HEK293 (cell line): ENCODE measurements around the gene APLF.

Experiments
- CTCF ChIA-PET: fragments of 350-600 bp; formaldehyde crosslinking; extraction: SDS; loops from one replicate; lab custom pipeline; 2021; ENCODE audit warnings: antibody characterized with exemption; lab: Yijun Ruan, JAX
- POLR2A ChIA-PET: fragments of 300-600 bp; formaldehyde crosslinking; extraction: SDS; loops from one replicate; lab custom pipeline; 2020; ENCODE audit warnings: antibody characterized with exemption, inconsistent platforms; lab: Yijun Ruan, JAX
- H3K27ac ChIP-seq: fragments of 200-500 bp; sonication (Bioruptor generic); 2 replicates; pipeline ENCODE4 v1.5.1; 2014; ENCODE audit warnings: low read depth, low read length, control low read depth, inconsistent platforms; ENCODE audit errors: extremely low read depth
- H3K36me3 ChIP-seq, 2 experiments: fragments of 200-500 bp in 1 of 2; sonication (Bioruptor generic) in 1 of 2; 1 replicate in 1 of 2; 2 replicates in 1 of 2; pipeline ENCODE4 v1.5.1; 2014 to 2017; ENCODE audit warnings: inconsistent platforms in 2 of 2, low read length in 2 of 2; ENCODE audit not compliant: control insufficient read depth in 2 of 2, insufficient read depth in 1 of 2
- H3K4me1 ChIP-seq: fragments of 200-500 bp; sonication (Bioruptor generic); 2 replicates; pipeline ENCODE4 v1.5.1; 2014; ENCODE audit warnings: mild to moderate bottlenecking, low read length, inconsistent platforms; ENCODE audit not compliant: control insufficient read depth, insufficient read depth
- H3K4me3 ChIP-seq: 2 replicates; pipeline ENCODE4 v1.5.1; 2011; ENCODE audit warnings: low read depth, mild to moderate bottlenecking, control low read depth, low read length, moderate library complexity
- H3K9me3 ChIP-seq: fragments of 200-500 bp; sonication (Bioruptor generic); 2 replicates; pipeline ENCODE4 v1.5.1; 2014; ENCODE audit warnings: low read depth, low read length, inconsistent platforms; ENCODE audit not compliant: control insufficient read depth, insufficient read depth
- BCL11B ChIP-seq: fragments of 450-650 bp; formaldehyde crosslinking; IDR thresholded peaks from 2 replicates; pipeline ENCODE4 v1.5.1; 2016; ENCODE audit warnings: low read depth, missing biosample characterization, missing genetic modification characterization
- SCRT1 ChIP-seq: fragments of 450-650 bp; formaldehyde crosslinking; IDR thresholded peaks from 2 replicates; pipeline ENCODE4 v1.5.1; 2016; ENCODE audit warnings: missing biosample characterization, missing genetic modification characterization, borderline replicate concordance
- ZBTB20 ChIP-seq: fragments of 450-650 bp; formaldehyde crosslinking; IDR thresholded peaks from 2 replicates; pipeline ENCODE4 v1.5.1; 2016; ENCODE audit warnings: missing biosample characterization, missing genetic modification characterization
- ZNF174 ChIP-seq: fragments of 450-650 bp; formaldehyde crosslinking; IDR thresholded peaks from 2 replicates; pipeline ENCODE4 v1.5.0; 2017; ENCODE audit warnings: missing biosample characterization, mild to moderate bottlenecking, missing genetic modification characterization
- ZNF211 ChIP-seq: fragments of 450-650 bp; formaldehyde crosslinking; IDR thresholded peaks from 2 replicates; pipeline ENCODE4 v1.5.1; 2016; ENCODE audit warnings: low read depth, missing biosample characterization, missing genetic modification characterization
- ZNF354C ChIP-seq: fragments of 450-650 bp; formaldehyde crosslinking; IDR thresholded peaks from 2 replicates; pipeline ENCODE4 v1.5.1; 2016; ENCODE audit warnings: missing biosample characterization, missing genetic modification characterization, low read depth, borderline replicate concordance
- ZNF48 ChIP-seq: fragments of 450-650 bp; formaldehyde crosslinking; IDR thresholded peaks from 2 replicates; pipeline ENCODE4 v1.5.1; 2016; ENCODE audit warnings: missing biosample characterization, missing genetic modification characterization
- ZNF548 ChIP-seq: fragments of 450-650 bp; formaldehyde crosslinking; IDR thresholded peaks from 2 replicates; pipeline ENCODE4 v1.5.1; 2016; ENCODE audit warnings: missing biosample characterization, missing genetic modification characterization
- ZNF654 ChIP-seq: fragments of 450-650 bp; formaldehyde crosslinking; IDR thresholded peaks from 2 replicates; pipeline ENCODE4 v1.5.1; 2016; ENCODE audit warnings: low read depth, missing biosample characterization, missing genetic modification characterization
- ZNF664 ChIP-seq: fragments of 450-650 bp; formaldehyde crosslinking; IDR thresholded peaks from 2 replicates; pipeline ENCODE4 v1.5.1; 2016; ENCODE audit warnings: missing biosample characterization, missing genetic modification characterization
- TF ChIP-seq, protein P1 (sequence below): fragments of 450-650 bp; formaldehyde crosslinking; IDR thresholded peaks from 2 replicates; pipeline ENCODE4 v1.5.0; 2017; ENCODE audit warnings: missing biosample characterization, missing genetic modification characterization, borderline replicate concordance
- TF ChIP-seq, protein P2 (sequence below): fragments of 450-650 bp; formaldehyde crosslinking; IDR thresholded peaks from 2 replicates; pipeline ENCODE4 v1.5.1; 2016; ENCODE audit warnings: missing biosample characterization, missing genetic modification characterization
- TF ChIP-seq, protein P3 (sequence below): fragments of 450-650 bp; formaldehyde crosslinking; conservative IDR thresholded peaks from 2 replicates; pipeline ENCODE4 v1.5.1; 2016; ENCODE audit warnings: low read depth, missing biosample characterization, missing genetic modification characterization
- TF ChIP-seq, protein P4 (sequence below): fragments of 450-650 bp; formaldehyde crosslinking; IDR thresholded peaks from 2 replicates; pipeline ENCODE4 v1.5.1; 2016; ENCODE audit warnings: missing biosample characterization, missing genetic modification characterization
- TF ChIP-seq, protein P5 (sequence below): fragments of 450-650 bp; formaldehyde crosslinking; IDR thresholded peaks from 2 replicates; pipeline ENCODE4 v1.5.1; 2016; ENCODE audit warnings: missing biosample characterization, missing genetic modification characterization

Gene APLF

DNA sequence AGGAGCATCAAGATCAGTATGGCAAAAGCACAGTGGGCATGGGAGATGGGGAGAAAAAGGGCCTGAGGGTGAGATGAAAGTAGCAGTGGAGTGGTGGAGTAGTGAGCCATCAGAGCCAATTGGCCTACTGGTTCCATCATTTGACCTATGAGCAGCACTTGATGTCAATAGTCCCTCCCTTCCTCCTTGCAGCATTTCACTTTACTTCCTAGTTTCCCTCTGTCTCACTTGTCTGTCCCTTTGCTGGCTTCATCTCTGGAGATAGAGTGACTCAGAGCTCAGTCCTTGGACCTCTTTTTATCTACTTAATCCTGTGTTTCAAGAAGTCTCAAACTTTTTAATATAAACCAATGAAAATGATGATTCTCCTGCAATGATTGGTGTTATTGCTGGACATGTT lies 32.4 kb upstream of the APLF start (continued):
- no peak for TF ChIP-seq ZNF48
- TF ChIP-seq ZNF174 (tag by site-specific recombination): no peak

DNA sequence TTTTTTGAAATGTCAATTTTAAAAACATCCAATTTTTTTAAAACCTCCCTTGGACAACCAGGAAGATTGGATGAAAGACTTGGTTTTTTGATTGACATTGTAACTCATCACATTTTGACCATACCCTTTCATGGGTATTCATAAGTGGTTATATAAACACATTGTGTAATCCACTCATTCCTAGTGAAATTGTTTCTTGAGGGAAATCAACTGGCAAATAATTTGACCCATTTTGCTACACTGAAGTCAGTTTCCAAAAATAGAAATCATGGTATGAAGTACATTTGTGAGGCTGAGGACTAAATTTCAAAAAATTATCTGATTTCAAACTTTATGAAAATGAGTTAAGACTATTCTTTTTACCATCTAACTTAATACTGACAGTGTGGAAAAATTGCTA lies 31.8 kb upstream of the APLF start:
- ChIA-PET CTCF (interaction anchor here (1.2 kb wide), 1 partner anchor 52 kb away, joined by 3 read pairs; no protein-coding TSS in a partner anchor), POLR2A (no interaction called here)
- no peaks in the 10 kb centered on the region for H3K4me1 ChIP-seq
- no peak overlapping the region for H3K27ac ChIP-seq
- no peaks in the 10 kb centered on the region for H3K36me3 ChIP-seq
- TF ChIP-seq, protein P1, sequence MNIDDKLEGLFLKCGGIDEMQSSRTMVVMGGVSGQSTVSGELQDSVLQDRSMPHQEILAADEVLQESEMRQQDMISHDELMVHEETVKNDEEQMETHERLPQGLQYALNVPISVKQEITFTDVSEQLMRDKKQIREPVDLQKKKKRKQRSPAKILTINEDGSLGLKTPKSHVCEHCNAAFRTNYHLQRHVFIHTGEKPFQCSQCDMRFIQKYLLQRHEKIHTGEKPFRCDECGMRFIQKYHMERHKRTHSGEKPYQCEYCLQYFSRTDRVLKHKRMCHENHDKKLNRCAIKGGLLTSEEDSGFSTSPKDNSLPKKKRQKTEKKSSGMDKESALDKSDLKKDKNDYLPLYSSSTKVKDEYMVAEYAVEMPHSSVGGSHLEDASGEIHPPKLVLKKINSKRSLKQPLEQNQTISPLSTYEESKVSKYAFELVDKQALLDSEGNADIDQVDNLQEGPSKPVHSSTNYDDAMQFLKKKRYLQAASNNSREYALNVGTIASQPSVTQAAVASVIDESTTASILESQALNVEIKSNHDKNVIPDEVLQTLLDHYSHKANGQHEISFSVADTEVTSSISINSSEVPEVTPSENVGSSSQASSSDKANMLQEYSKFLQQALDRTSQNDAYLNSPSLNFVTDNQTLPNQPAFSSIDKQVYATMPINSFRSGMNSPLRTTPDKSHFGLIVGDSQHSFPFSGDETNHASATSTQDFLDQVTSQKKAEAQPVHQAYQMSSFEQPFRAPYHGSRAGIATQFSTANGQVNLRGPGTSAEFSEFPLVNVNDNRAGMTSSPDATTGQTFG: no peak
- no peak for TF ChIP-seq SCRT1
- TF ChIP-seq, protein P2, sequence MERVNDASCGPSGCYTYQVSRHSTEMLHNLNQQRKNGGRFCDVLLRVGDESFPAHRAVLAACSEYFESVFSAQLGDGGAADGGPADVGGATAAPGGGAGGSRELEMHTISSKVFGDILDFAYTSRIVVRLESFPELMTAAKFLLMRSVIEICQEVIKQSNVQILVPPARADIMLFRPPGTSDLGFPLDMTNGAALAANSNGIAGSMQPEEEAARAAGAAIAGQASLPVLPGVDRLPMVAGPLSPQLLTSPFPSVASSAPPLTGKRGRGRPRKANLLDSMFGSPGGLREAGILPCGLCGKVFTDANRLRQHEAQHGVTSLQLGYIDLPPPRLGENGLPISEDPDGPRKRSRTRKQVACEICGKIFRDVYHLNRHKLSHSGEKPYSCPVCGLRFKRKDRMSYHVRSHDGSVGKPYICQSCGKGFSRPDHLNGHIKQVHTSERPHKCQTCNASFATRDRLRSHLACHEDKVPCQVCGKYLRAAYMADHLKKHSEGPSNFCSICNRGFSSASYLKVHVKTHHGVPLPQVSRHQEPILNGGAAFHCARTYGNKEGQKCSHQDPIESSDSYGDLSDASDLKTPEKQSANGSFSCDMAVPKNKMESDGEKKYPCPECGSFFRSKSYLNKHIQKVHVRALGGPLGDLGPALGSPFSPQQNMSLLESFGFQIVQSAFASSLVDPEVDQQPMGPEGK (tag by site-specific recombination): no peak
- no peak for TF ChIP-seq ZNF548 (tag by site-specific recombination)
- TF ChIP-seq, protein P3, sequence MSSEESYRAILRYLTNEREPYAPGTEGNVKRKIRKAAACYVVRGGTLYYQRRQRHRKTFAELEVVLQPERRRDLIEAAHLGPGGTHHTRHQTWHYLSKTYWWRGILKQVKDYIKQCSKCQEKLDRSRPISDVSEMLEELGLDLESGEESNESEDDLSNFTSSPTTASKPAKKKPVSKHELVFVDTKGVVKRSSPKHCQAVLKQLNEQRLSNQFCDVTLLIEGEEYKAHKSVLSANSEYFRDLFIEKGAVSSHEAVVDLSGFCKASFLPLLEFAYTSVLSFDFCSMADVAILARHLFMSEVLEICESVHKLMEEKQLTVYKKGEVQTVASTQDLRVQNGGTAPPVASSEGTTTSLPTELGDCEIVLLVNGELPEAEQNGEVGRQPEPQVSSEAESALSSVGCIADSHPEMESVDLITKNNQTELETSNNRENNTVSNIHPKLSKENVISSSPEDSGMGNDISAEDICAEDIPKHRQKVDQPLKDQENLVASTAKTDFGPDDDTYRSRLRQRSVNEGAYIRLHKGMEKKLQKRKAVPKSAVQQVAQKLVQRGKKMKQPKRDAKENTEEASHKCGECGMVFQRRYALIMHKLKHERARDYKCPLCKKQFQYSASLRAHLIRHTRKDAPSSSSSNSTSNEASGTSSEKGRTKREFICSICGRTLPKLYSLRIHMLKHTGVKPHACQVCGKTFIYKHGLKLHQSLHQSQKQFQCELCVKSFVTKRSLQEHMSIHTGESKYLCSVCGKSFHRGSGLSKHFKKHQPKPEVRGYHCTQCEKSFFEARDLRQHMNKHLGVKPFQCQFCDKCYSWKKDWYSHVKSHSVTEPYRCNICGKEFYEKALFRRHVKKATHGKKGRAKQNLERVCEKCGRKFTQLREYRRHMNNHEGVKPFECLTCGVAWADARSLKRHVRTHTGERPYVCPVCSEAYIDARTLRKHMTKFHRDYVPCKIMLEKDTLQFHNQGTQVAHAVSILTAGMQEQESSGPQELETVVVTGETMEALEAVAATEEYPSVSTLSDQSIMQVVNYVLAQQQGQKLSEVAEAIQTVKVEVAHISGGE (tag by site-specific recombination): no peak
- no peak for TF ChIP-seq ZBTB20 (tag by site-specific recombination)
- TF ChIP-seq, protein P4, sequence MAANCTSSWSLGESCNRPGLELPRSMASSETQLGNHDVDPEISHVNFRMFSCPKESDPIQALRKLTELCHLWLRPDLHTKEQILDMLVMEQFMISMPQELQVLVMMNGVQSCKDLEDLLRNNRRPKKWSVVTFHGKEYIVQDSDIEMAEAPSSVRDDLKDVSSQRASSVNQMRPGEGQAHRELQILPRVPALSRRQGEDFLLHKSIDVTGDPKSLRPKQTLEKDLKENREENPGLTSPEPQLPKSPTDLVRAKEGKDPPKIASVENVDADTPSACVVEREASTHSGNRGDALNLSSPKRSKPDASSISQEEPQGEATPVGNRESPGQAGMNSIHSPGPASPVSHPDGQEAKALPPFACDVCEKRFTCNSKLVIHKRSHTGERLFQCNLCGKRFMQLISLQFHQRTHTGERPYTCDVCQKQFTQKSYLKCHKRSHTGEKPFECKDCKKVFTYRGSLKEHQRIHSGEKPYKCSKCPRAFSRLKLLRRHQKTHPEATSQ: no peak
- no peak for TF ChIP-seq ZNF654
- TF ChIP-seq, protein P5, sequence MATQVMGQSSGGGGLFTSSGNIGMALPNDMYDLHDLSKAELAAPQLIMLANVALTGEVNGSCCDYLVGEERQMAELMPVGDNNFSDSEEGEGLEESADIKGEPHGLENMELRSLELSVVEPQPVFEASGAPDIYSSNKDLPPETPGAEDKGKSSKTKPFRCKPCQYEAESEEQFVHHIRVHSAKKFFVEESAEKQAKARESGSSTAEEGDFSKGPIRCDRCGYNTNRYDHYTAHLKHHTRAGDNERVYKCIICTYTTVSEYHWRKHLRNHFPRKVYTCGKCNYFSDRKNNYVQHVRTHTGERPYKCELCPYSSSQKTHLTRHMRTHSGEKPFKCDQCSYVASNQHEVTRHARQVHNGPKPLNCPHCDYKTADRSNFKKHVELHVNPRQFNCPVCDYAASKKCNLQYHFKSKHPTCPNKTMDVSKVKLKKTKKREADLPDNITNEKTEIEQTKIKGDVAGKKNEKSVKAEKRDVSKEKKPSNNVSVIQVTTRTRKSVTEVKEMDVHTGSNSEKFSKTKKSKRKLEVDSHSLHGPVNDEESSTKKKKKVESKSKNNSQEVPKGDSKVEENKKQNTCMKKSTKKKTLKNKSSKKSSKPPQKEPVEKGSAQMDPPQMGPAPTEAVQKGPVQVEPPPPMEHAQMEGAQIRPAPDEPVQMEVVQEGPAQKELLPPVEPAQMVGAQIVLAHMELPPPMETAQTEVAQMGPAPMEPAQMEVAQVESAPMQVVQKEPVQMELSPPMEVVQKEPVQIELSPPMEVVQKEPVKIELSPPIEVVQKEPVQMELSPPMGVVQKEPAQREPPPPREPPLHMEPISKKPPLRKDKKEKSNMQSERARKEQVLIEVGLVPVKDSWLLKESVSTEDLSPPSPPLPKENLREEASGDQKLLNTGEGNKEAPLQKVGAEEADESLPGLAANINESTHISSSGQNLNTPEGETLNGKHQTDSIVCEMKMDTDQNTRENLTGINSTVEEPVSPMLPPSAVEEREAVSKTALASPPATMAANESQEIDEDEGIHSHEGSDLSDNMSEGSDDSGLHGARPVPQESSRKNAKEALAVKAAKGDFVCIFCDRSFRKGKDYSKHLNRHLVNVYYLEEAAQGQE (tag by site-specific recombination): no peak
- no peak for TF ChIP-seq ZNF211 (tag by site-specific recombination)
- no peak for TF ChIP-seq ZNF354C (tag by site-specific recombination)
- no peak for TF ChIP-seq BCL11B (tag by site-specific recombination)
- TF ChIP-seq ZNF664 (tag by site-specific recombination): no peak
- H3K4me3 ChIP-seq: no peak overlapping the region
- H3K9me3 ChIP-seq: no peaks in the 10 kb centered on the region
